Ectodermal cell (in vitro differentiated cells): Measurements from ENCODE around the gene UFD1.

Source experiments
- H3K27ac ChIP-seq: 2 replicates; pipeline ENCODE4 v1.7.0; 2013; ENCODE audit warnings: mild to moderate bottlenecking, low read depth, low read length; ENCODE audit not compliant: insufficient read depth, poor library complexity, severe bottlenecking
- H3K27me3 ChIP-seq: 2 replicates; pipeline ENCODE4 v1.7.0; 2013; ENCODE audit warnings: mild to moderate bottlenecking, low read length; ENCODE audit not compliant: insufficient read depth, control insufficient read depth, poor library complexity, severe bottlenecking
- H3K36me3 ChIP-seq: one replicate; pipeline ENCODE4 v1.7.0; 2013; ENCODE audit warnings: low read length; ENCODE audit not compliant: control insufficient read depth, insufficient read depth
- H3K4me1 ChIP-seq: one replicate; pipeline ENCODE4 v1.7.0; 2013; ENCODE audit warnings: low read length; ENCODE audit not compliant: control insufficient read depth, insufficient read depth
- H3K4me3 ChIP-seq: 2 replicates; pipeline ENCODE4 v1.7.0; 2013; ENCODE audit warnings: low read depth, low read length, control low read depth; ENCODE audit not compliant: insufficient read depth
- H3K9me3 ChIP-seq: 2 replicates; pipeline ENCODE4 v1.7.0; 2013; ENCODE audit warnings: mild to moderate bottlenecking, low read length, moderate library complexity; ENCODE audit not compliant: control insufficient read depth
- WGBS, 2 experiments: methylation state at CpG; one replicate each; pipeline ENCODE4 v1.1.7; 2013; ENCODE audit warnings: missing lambda C conversion rate in 2 of 2; 5-methylcytosine and 5-hydroxymethylcytosine counted together

The UFD1 gene

GRCh38 chr22:19460036-19460435, 19.0 kb downstream of the UFD1 start:
- Histone ChIP-seq H3K27ac (no peak overlapping the region), H3K4me1 (no peaks in the 10 kb centered on the region), H3K9me3 (no peaks in the 10 kb centered on the region), H3K4me3 (no peak overlapping the region), H3K36me3 (peaks cover 20% of the 10 kb centered on the region), H3K27me3 (no peaks in the 10 kb centered on the region)
- 92% methylated on average over 2 of the region's 2 CpGs for WGBS, 2 experiments

- Histone ChIP-seq H3K9me3 (no peaks in the 10 kb centered on the region), H3K27ac (no peak overlapping the region), H3K4me1 (no peaks in the 10 kb centered on the region), H3K36me3 (peaks cover 19% of the 10 kb centered on the region), H3K27me3 (no peaks in the 10 kb centered on the region), H3K4me3 (no peak overlapping the region)
- WGBS, 2 experiments: 96% methylated on average over 8 of the region's 8 CpGs
Measured at GRCh38 chr22:19457828-19458428, 21.1 kb downstream of the UFD1 start.

DNA sequence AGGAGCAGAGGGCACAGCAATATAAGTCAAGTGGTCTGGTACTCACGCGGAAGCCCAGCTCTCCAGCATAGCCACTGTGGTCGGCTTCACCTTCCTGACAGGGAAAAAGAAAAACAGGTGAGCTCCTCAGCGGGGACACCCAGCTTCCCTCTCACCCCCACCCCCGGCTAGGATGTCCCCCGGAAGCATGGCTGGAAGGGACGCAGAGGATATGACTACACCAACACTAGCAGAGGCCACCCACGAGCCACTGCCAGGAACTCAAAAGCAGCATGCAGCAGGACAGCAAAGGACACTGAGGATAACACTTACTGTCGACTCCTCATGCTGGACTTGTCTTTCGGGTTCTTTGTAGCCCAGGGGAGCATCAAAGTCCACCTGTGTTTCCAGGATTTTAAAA, 22.5 kb downstream of the UFD1 start:
- peaks cover 21% of the 10 kb centered on the region for H3K36me3 ChIP-seq
- H3K27ac ChIP-seq: no peak overlapping the region
- WGBS, 2 experiments: 93 to 95% methylated on average over 10 of the region's 10 CpGs
- H3K4me3 ChIP-seq: no peak overlapping the region
- no peaks in the 10 kb centered on the region for H3K9me3 ChIP-seq
- H3K27me3 ChIP-seq: no peaks in the 10 kb centered on the region
- no peaks in the 10 kb centered on the region for H3K4me1 ChIP-seq

DNA sequence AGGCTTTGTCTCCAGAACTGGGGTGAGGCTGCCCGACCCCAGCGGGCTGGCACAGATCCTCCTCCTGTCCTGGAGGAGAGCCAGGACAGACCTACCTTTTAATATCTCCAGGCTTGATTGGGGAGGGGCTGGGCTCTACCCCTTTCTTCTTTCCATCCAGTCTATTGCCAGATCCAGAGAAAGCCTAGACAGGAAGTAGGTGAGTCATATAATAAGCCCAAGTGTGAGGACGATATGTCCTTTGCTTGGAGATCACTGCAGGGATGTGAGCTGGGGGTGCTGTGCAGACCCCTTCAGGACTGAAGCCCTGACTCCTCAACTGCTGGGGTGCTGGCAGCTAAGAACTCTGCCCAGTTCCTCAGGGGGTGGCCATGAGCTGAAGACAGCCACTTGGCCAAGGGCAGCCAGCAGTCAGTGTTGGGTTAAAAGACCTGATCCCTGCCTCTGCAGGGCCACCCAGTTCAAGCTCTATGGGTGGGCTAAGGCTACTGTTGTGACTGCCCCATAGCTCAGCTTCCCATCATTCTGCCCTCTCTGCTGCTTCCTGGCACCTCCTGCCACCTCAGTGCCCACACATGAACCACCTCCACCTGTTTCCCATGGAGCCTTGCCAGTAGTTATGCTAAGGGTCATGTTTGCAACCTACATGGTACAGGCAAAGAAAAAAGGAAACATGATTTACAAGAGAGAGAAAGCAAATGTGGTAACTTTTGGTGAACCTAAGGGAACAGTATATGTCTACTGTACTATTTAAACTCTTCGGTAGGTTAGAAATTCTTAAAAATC, 23.2 kb downstream of the UFD1 start:
- H3K36me3 ChIP-seq: peaks cover 25% of the 10 kb centered on the region
- no peaks in the 10 kb centered on the region for H3K9me3 ChIP-seq
- WGBS, 2 experiments: 93% methylated on average over 4 of the region's 4 CpGs
- no peaks in the 10 kb centered on the region for H3K27me3 ChIP-seq
- H3K4me3 ChIP-seq: no peak overlapping the region
- H3K4me1 ChIP-seq: no peaks in the 10 kb centered on the region
- H3K27ac ChIP-seq: no peak overlapping the region

- Histone ChIP-seq H3K9me3 (no peaks in the 10 kb centered on the region), H3K4me3 (no peak overlapping the region), H3K4me1 (no peaks in the 10 kb centered on the region), H3K27ac (no peak overlapping the region), H3K36me3 (peaks cover 25% of the 10 kb centered on the region), H3K27me3 (no peaks in the 10 kb centered on the region)
- 93 to 96% methylated on average over 2 of the region's 2 CpGs for WGBS, 2 experiments
Measured at GRCh38 chr22:19455033-19455432, 24.0 kb downstream of the UFD1 start.

GRCh38 chr22:19454156-19454555, 24.8 kb downstream of the UFD1 start:
- Histone ChIP-seq H3K9me3 (no peaks in the 10 kb centered on the region), H3K4me3 (no peak overlapping the region), H3K4me1 (no peaks in the 10 kb centered on the region), H3K27me3 (no peaks in the 10 kb centered on the region), H3K27ac (no peak overlapping the region), H3K36me3 (peaks cover 25% of the 10 kb centered on the region)
- WGBS, 2 experiments: 90 to 92% methylated on average over 6 of the region's 6 CpGs

DNA sequence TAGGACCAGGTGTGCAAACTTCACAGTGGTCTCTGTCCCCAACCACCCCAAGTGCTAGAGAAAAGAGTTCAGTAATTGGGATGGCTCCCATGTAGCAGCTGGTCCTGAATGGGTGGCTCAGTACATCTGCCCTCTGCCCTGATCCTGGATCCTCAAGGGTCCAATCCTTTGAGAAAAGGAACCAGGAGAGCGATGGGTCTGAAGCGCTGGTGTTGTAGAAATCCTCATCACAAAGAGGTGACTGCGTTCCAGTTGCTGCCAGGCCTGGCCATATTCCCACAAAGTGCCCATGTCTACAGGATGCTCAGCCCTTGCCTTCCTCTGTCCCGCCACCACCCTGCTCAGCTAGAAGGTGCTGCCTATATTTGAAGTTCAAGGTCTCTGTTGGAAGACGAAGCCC, 25.3 kb downstream of the UFD1 start:
- WGBS, 2 experiments: 98 to 99% methylated on average over 5 of the region's 5 CpGs
- peaks cover 25% of the 10 kb centered on the region for H3K36me3 ChIP-seq
- H3K27ac ChIP-seq: no peak overlapping the region
- H3K27me3 ChIP-seq: no peaks in the 10 kb centered on the region
- H3K4me1 ChIP-seq: no peaks in the 10 kb centered on the region
- H3K9me3 ChIP-seq: no peaks in the 10 kb centered on the region
- H3K4me3 ChIP-seq: no peak overlapping the region

DNA sequence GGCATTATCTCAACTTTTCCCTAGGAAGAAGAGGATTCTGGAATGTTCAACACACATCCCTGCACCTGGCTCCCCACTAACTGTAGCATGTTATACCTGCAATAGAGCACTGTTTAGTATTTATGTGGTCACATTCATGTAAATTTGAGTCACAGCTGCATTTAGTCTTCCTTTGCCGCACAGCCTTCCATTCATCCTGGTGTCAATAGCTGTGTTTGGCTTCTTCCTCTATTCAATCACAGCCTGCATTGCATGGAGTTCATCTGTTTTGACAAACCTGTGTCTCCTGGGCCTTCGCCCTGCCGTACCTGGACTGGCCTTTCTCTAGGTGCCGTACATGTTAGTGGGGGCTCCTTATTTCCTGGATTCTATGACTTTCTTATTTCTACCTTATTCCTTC, 27.4 kb downstream of the UFD1 start:
- peaks cover 25% of the 10 kb centered on the region for H3K36me3 ChIP-seq

GRCh38 chr22:19450363-19451175, 28.4 kb downstream of the UFD1 start:
- H3K4me3 ChIP-seq: no peak overlapping the region
- H3K9me3 ChIP-seq: no peaks in the 10 kb centered on the region
- no peak overlapping the region for H3K27ac ChIP-seq
- WGBS, 2 experiments: 84 to 89% methylated on average over 8 of the region's 8 CpGs
- no peaks in the 10 kb centered on the region for H3K4me1 ChIP-seq
- H3K27me3 ChIP-seq: no peaks in the 10 kb centered on the region
- peaks cover 21% of the 10 kb centered on the region for H3K36me3 ChIP-seq

More for the DNA sequence above, 27.4 kb downstream of the UFD1 start:
- no peaks in the 10 kb centered on the region for H3K9me3 ChIP-seq
- H3K27ac ChIP-seq: no peak overlapping the region
- no peaks in the 10 kb centered on the region for H3K4me1 ChIP-seq
- no peak overlapping the region for H3K4me3 ChIP-seq
- 95 to 97% methylated on average over 4 of the region's 4 CpGs for WGBS, 2 experiments
- H3K27me3 ChIP-seq: no peaks in the 10 kb centered on the region

DNA sequence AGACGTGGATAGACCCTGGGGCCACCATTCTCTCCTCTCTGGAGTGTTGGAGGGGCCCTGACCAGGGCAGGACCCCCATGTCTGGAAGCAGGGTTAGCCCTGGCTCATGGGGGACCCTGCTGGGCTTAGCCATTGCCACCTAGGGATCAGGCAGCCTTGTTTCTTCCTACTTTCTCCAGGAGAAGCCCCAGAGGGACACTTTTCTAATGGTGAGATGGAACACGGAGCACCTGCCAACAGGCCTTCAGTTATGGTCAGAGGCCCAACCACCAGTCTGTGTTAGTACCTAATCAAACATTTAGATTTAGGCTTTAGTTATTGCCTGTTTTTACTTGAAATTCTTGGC, 29.6 kb downstream of the UFD1 start:
- Histone ChIP-seq H3K4me3 (no peak overlapping the region), H3K4me1 (no peaks in the 10 kb centered on the region)
- WGBS, 2 experiments: 90 to 95% methylated on average over 2 of the region's 2 CpGs

More for the DNA sequence above, 29.6 kb downstream of the UFD1 start:
- Histone ChIP-seq H3K36me3 (peaks cover 9% of the 10 kb centered on the region), H3K27ac (no peak overlapping the region), H3K27me3 (no peaks in the 10 kb centered on the region), H3K9me3 (no peaks in the 10 kb centered on the region)
